Effector memory CD4-positive, alpha-beta T cell (primary cell): ENCODE measurements around the gene RIPK4.

Experiments used
- DNase-seq, 3 donors: peaks; one replicate each; pipeline ENCODE4 v3.0.0-alpha.2; 2020
- H3K27ac ChIP-seq: 2 replicates; pipeline ENCODE4 v1.7.0; 2013; ENCODE audit warnings: mild to moderate bottlenecking, low read length, moderate library complexity; ENCODE audit not compliant: insufficient read depth, poor library complexity, severe bottlenecking
- H3K27me3 ChIP-seq: replicated peaks from 2 replicates; pipeline ENCODE4 v1.7.0; 2013; ENCODE audit warnings: mild to moderate bottlenecking, low read length; ENCODE audit not compliant: insufficient read depth, control insufficient read depth, poor library complexity, severe bottlenecking
- H3K36me3 ChIP-seq: 2 replicates; pipeline ENCODE4 v1.7.0; 2013; ENCODE audit warnings: mild to moderate bottlenecking, low read length, moderate library complexity; ENCODE audit not compliant: control insufficient read depth, insufficient read depth
- H3K4me1 ChIP-seq: 2 replicates; pipeline ENCODE4 v1.7.0; 2013; ENCODE audit warnings: low read length, mild to moderate bottlenecking; ENCODE audit not compliant: control insufficient read depth, insufficient read depth, poor library complexity, severe bottlenecking
- H3K4me3 ChIP-seq: 2 replicates; pipeline ENCODE4 v1.7.0; 2013; ENCODE audit warnings: low read length, low read depth, mild to moderate bottlenecking; ENCODE audit not compliant: insufficient read depth, poor library complexity, severe bottlenecking
- H3K9me3 ChIP-seq: 2 replicates; pipeline ENCODE4 v1.7.0; 2013; ENCODE audit warnings: mild to moderate bottlenecking, low read length, moderate library complexity; ENCODE audit not compliant: control insufficient read depth

RIPK4 gene

GRCh38 chr21:41755258-41755933 lies 11.5 kb downstream of the RIPK4 start:
- peaks cover 6% of the 10 kb centered on the region for H3K27me3 ChIP-seq
- DNase-seq: no peak
- H3K4me3 ChIP-seq: no peak overlapping the region
- no peaks in the 10 kb centered on the region for H3K4me1 ChIP-seq
- no peak overlapping the region for H3K27ac ChIP-seq
- H3K9me3 ChIP-seq: no peaks in the 10 kb centered on the region
- no peaks in the 10 kb centered on the region for H3K36me3 ChIP-seq

DNA sequence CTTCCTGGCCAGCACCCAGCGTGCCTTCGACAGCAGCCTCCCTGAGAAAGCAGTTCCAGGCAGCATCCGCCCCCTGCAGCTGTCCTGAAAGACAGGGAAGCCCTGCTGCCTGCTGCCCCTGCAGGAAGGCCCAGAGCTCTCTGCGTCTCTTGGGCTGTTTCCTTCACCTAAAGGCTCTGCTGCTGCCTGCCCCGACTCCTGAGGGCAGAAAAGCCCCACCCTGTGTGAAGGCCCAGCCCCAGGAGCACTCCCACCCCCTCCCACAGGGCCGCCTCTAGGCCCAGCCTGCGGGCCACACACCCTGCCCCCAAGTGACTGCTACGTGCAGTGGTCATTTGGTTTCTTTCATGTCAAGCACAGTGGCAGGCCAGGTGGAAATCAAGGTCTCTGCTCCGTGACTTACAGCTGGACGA lies 12.4 kb downstream of the RIPK4 start:
- H3K4me3 ChIP-seq: no peak overlapping the region
- no peak overlapping the region for H3K27ac ChIP-seq
- H3K36me3 ChIP-seq: no peaks in the 10 kb centered on the region
- no peaks in the 10 kb centered on the region for H3K27me3 ChIP-seq
- H3K9me3 ChIP-seq: no peaks in the 10 kb centered on the region
- no peaks in the 10 kb centered on the region for H3K4me1 ChIP-seq
- no peak for DNase-seq

DNA sequence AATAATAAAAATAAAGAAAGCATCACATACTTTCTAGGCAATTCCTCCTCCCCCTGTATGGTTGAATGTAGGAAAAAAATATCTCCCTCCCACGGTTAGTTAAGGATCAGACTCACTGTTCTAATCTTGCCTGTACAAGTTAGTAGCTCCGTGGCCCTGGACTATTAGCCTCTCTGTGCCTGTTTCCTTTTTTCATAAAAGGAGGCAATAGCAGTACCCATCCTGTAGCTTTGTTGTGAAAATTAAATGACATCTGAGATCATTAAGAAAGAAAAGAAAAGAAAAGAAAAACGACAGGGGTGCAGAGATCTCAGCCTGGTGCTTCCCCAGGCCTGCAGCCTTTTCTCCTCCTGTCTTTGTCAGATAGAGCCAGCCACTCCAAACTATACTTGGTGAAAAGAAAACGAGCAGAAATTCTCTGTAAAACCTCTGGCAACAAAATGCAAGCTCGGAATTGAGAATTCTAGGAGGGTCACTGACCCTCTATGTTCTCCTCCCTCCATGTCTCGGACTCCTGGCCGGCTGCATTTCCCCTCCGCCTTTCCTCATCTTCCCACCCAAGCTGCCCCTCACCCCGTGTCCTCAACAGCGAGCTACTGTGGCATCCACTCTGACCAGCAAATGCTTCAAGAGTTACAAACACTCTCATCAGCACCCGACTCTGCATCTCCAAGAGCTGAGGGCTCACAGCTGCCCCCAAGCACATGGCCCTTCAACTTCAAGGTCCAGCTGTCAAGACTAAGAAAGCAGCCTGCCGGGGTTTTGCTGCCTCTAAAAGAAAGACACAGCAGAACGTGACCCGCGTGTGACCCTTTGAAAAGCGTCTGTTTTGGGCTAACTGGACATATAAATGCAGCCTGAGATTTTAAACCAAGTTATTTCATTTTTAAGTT lies 13.6 kb downstream of the RIPK4 start:
- no peaks in the 10 kb centered on the region for H3K9me3 ChIP-seq
- no peak for DNase-seq
- H3K27me3 ChIP-seq: no peaks in the 10 kb centered on the region
- no peak overlapping the region for H3K4me3 ChIP-seq
- H3K4me1 ChIP-seq: no peaks in the 10 kb centered on the region
- H3K36me3 ChIP-seq: no peaks in the 10 kb centered on the region
- H3K27ac ChIP-seq: no peak overlapping the region

GRCh38 chr21:41752231-41752681 lies 14.6 kb downstream of the RIPK4 start:
- H3K4me1 ChIP-seq: no peaks in the 10 kb centered on the region
- no peak for DNase-seq
- no peaks in the 10 kb centered on the region for H3K36me3 ChIP-seq
- H3K4me3 ChIP-seq: no peak overlapping the region
- no peaks in the 10 kb centered on the region for H3K27me3 ChIP-seq
- no peak overlapping the region for H3K27ac ChIP-seq
- no peaks in the 10 kb centered on the region for H3K9me3 ChIP-seq

- H3K27ac ChIP-seq: no peak overlapping the region
- no peaks in the 10 kb centered on the region for H3K27me3 ChIP-seq
- H3K4me1 ChIP-seq: no peaks in the 10 kb centered on the region
- no peaks in the 10 kb centered on the region for H3K9me3 ChIP-seq
- H3K36me3 ChIP-seq: no peaks in the 10 kb centered on the region
- no peak for DNase-seq
- H3K4me3 ChIP-seq: no peak overlapping the region
Observed at GRCh38 chr21:41751611-41752011, 15.2 kb downstream of the RIPK4 start.

DNA sequence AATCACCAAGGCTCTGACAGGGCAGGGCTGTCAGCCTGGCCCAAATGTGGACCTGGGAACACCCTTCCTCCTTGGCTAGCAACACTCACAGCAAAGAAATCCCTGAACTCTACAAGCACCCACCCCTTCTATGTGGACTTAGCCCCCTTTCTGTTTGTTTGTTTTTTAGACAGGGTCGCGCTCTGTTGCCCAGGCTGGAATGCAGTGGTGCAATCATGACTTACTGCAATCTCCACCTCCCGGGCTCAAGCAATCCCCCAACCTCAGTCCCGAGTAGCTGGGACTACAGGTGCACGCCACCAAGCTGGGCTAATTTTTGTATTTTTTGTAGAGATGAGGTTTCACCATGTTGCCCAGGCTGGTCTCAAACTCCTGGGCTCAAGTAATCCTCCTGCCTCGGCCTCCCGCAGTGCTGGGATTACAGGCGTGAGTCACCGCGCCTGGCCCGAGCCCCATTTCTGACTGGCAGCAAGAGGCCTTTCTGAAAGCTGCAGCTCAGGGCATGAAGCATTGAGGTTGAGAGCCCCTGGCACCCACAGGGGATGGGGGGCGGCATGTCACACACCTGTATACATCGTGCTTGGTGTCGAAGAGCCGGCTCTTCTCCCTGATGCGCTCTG lies 16.2 kb downstream of the RIPK4 start:
- Histone ChIP-seq H3K4me1 (no peaks in the 10 kb centered on the region), H3K9me3 (no peaks in the 10 kb centered on the region), H3K4me3 (no peak overlapping the region), H3K27ac (no peak overlapping the region), H3K27me3 (no peaks in the 10 kb centered on the region), H3K36me3 (no peaks in the 10 kb centered on the region)
- DNase-seq: no peak

- Histone ChIP-seq H3K27ac (no peak overlapping the region), H3K9me3 (no peaks in the 10 kb centered on the region), H3K36me3 (no peaks in the 10 kb centered on the region), H3K27me3 (no peaks in the 10 kb centered on the region), H3K4me3 (no peak overlapping the region), H3K4me1 (no peaks in the 10 kb centered on the region)
- DNase-seq: no peak
Observed at GRCh38 chr21:41750051-41750450, 16.8 kb downstream of the RIPK4 start.

DNA sequence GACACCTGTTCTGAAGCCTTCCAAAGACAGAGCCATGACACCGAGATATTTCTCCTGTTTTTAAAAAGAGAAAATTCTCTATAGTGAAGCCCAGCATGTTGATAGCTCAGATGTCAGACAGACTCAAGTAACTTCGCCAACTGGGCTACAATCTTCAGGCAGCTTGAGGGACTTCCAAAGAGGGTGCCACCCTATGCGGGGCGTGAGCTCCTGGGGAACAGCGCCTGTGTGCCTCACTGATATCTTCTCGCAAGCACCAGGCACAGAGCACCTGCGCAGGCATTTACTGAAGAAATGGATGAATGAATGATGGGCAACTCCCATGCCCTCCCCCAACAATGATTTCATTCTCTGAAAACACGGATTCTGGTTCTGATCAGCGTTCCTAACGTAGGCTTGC lies 17.6 kb downstream of the RIPK4 start:
- no peak overlapping the region for H3K27ac ChIP-seq
- no peaks in the 10 kb centered on the region for H3K9me3 ChIP-seq
- H3K4me3 ChIP-seq: no peak overlapping the region
- no peaks in the 10 kb centered on the region for H3K27me3 ChIP-seq
- no peak for DNase-seq
- H3K4me1 ChIP-seq: no peaks in the 10 kb centered on the region
- no peaks in the 10 kb centered on the region for H3K36me3 ChIP-seq

DNA sequence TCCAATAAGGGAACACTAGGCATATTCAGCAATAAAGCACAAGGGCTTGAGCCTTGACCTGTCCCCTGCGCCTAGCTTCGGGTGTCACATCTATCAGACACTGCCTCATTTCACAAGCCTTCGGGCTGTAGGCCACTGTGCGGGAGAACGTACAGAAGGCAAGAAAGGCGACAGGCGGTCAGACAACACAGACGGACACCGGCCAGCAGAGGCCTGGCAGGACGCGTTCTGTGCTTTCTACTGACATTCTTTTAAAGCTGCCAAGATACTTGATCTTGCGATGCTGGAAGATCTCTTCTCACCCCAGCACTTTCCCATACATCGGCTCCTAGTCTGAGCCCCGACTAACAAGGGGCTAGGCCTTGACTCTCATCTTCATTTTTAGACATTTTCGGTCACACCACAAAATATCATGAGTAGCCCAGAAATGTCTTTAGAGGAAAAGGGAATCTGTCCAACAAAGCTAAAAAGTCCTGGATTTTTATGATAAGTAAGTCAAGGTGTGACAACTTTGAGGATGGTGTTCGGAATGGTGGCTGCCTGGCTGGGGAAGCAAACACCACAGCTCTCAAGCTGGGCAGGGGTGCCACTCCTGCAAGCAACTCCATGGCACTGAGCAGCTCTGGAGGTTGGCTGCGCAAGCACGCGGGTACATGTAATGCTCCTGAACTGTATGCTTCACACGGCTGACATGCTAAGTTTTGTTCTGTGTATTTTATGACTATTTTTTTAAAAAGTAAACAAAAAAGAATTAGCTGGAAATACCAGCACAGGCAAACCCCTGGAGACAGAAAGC lies 18.7 kb downstream of the RIPK4 start:
- no peak overlapping the region for H3K4me3 ChIP-seq
- no peak overlapping the region for H3K27ac ChIP-seq
- H3K27me3 ChIP-seq: no peaks in the 10 kb centered on the region
- DNase-seq: no peak
- H3K9me3 ChIP-seq: no peaks in the 10 kb centered on the region
- no peaks in the 10 kb centered on the region for H3K36me3 ChIP-seq
- no peaks in the 10 kb centered on the region for H3K4me1 ChIP-seq
